Daoy (cell line): Measurements from ENCODE around the gene NFAM1. TPM values are rescaled to one million over a fixed set of nuclear protein-coding genes. Genes with fewer than 3 reads are reported as not detected.

Experiments
- DNase-seq: peaks from one replicate; pipeline ENCODE4 v3.0.0-alpha.2; 2015; ENCODE audit warnings: low read depth
- total RNA-seq: library from RNA; depleted of rRNA; stranded (reverse); fragments of >200 nt; shearing (Covaris generic); gene quantifications from 2 replicates; pipeline ENCODE4 v1.2.3, GENCODE V29; 2014; rRNA removed

NFAM1 gene
- total RNA-seq, result 0.17 and 0.51 TPM in 2 replicates

GRCh38 chr22:42432020-42432596 lies at the start of gene NFAM1:
NFAM1 (minus strand) TSS chr22:42432403; CDS start chr22:42432357, 46 bp downstream.
- DNase-seq, result no peak

- DNase-seq, result no peak
Observed at GRCh38 chr22:42475122-42475521, 42.9 kb upstream of the NFAM1 start.

GRCh38 chr22:42473484-42474193 lies 41.4 kb upstream of the NFAM1 start:
- DNase-seq, result peak; percentile 48

- DNase-seq, result no peak
Observed at GRCh38 chr22:42472671-42473070, 40.5 kb upstream of the NFAM1 start.

- DNase-seq, result no peak
Observed at GRCh38 chr22:42471441-42471840, 39.2 kb upstream of the NFAM1 start.

GRCh38 chr22:42470366-42471082 lies 38.3 kb upstream of the NFAM1 start:
- no peak for DNase-seq

- peak; percentile 40 for DNase-seq
Observed at GRCh38 chr22:42468841-42469240, 36.6 kb upstream of the NFAM1 start.

- no peak for DNase-seq
Observed at GRCh38 chr22:42462016-42462415, 29.8 kb upstream of the NFAM1 start.

- DNase-seq, result no peak
Observed at GRCh38 chr22:42461511-42461910, 29.3 kb upstream of the NFAM1 start.

GRCh38 chr22:42459287-42460063 lies 27.3 kb upstream of the NFAM1 start:
- DNase-seq, result no peak

- no peak for DNase-seq
Observed at GRCh38 chr22:42452916-42453315, 20.7 kb upstream of the NFAM1 start.

GRCh38 chr22:42452456-42452855 lies 20.3 kb upstream of the NFAM1 start:
- DNase-seq, result no peak

- no peak for DNase-seq
Observed at GRCh38 chr22:42451499-42452145, 19.4 kb upstream of the NFAM1 start.

- DNase-seq, result no peak
Observed at GRCh38 chr22:42450862-42451261, 18.7 kb upstream of the NFAM1 start.

GRCh38 chr22:42446151-42446550 lies 13.9 kb upstream of the NFAM1 start:
- DNase-seq, result no peak

- DNase-seq, result peak; percentile 90
Observed at GRCh38 chr22:42444077-42444904, 12.1 kb upstream of the NFAM1 start.

GRCh38 chr22:42443240-42444076 lies 11.3 kb upstream of the NFAM1 start:
- DNase-seq, result no peak

- DNase-seq, result no peak
Observed at GRCh38 chr22:42442748-42443147, 10.5 kb upstream of the NFAM1 start.

- no peak for DNase-seq
Observed at GRCh38 chr22:42440728-42441127, 8.5 kb upstream of the NFAM1 start.
